ENCODE data around the gene HSD17B11. TPM values are rescaled to one million over a fixed set of nuclear protein-coding genes. Genes with fewer than 3 reads are reported as not detected.
"Not testable (repeated sequence)": the region's sequence is repeated elsewhere in the genome, so short reads cannot be mapped to it uniquely, and the experiment has no call there.

The HSD17B11 gene
- total RNA-seq, 4 donors from 2014 or later, result 62.0 to 142 (median 105) TPM

GRCh38 chr4:87305562-87305961, 85.4 kb downstream of the HSD17B11 start:
- DNase-seq, result no peak
- no peaks in the 10 kb centered on the region for H3K27me3 ChIP-seq
- H3K27ac ChIP-seq, result no peak overlapping the region
- TF ChIP-seq, protein P1, sequence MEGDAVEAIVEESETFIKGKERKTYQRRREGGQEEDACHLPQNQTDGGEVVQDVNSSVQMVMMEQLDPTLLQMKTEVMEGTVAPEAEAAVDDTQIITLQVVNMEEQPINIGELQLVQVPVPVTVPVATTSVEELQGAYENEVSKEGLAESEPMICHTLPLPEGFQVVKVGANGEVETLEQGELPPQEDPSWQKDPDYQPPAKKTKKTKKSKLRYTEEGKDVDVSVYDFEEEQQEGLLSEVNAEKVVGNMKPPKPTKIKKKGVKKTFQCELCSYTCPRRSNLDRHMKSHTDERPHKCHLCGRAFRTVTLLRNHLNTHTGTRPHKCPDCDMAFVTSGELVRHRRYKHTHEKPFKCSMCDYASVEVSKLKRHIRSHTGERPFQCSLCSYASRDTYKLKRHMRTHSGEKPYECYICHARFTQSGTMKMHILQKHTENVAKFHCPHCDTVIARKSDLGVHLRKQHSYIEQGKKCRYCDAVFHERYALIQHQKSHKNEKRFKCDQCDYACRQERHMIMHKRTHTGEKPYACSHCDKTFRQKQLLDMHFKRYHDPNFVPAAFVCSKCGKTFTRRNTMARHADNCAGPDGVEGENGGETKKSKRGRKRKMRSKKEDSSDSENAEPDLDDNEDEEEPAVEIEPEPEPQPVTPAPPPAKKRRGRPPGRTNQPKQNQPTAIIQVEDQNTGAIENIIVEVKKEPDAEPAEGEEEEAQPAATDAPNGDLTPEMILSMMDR (IDR thresholded peaks at IDR 0.05), result no peak
- TF ChIP-seq POLR2A (IDR thresholded peaks at IDR 0.05), result no peak
- no peak overlapping the region for H3K4me3 ChIP-seq
- no peaks in the 10 kb centered on the region for H3K36me3 ChIP-seq
- intact Hi-C loops (cut with DNase I; ENCODE audit: low total_unique reads), result no loop called here
- no peaks in the 10 kb centered on the region for H3K4me1 ChIP-seq
- no peaks in the 10 kb centered on the region for H3K9me3 ChIP-seq

- Histone ChIP-seq H3K36me3 (no peaks in the 10 kb centered on the region), H3K4me1 (no peaks in the 10 kb centered on the region), H3K27ac (peak overlapping the region in 1 of 2 donors; percentile 48), H3K4me3 (no peak overlapping the region), H3K27me3 (no peaks in the 10 kb centered on the region), H3K9me3 (no peaks in the 10 kb centered on the region)
- intact Hi-C loops (cut with DNase I; ENCODE audit: low total_unique reads), result no loop called here
- TF ChIP-seq, protein P1 (IDR thresholded peaks at IDR 0.05), result no peak
- no peak for TF ChIP-seq POLR2A (IDR thresholded peaks at IDR 0.05)
- no peak for DNase-seq
These were observed 86.1 kb downstream of the HSD17B11 start for GRCh38 chr4:87304745-87305432.

GRCh38 chr4:87299898-87300297, 91.1 kb downstream of the HSD17B11 start:
- H3K36me3 ChIP-seq, result no peaks in the 10 kb centered on the region
- DNase-seq, result no peak
- no peak overlapping the region for H3K27ac ChIP-seq
- no peaks in the 10 kb centered on the region for H3K27me3 ChIP-seq
- no peaks in the 10 kb centered on the region for H3K4me1 ChIP-seq
- TF ChIP-seq, protein P1 (IDR thresholded peaks at IDR 0.05), result no peak
- no peak for TF ChIP-seq POLR2A (IDR thresholded peaks at IDR 0.05)
- intact Hi-C loops (cut with DNase I; ENCODE audit: low total_unique reads), result no loop called here
- no peak overlapping the region for H3K4me3 ChIP-seq
- H3K9me3 ChIP-seq, result no peaks in the 10 kb centered on the region

- Histone ChIP-seq H3K27ac (no peak overlapping the region), H3K4me3 (no peak overlapping the region), H3K36me3 (no peaks in the 10 kb centered on the region), H3K4me1 (no peaks in the 10 kb centered on the region), H3K27me3 (no peaks in the 10 kb centered on the region), H3K9me3 (no peaks in the 10 kb centered on the region)
- intact Hi-C loops (cut with DNase I; ENCODE audit: low total_unique reads), result no loop called here
- DNase-seq, result no peak
- no peak for TF ChIP-seq POLR2A (IDR thresholded peaks at IDR 0.05)
- TF ChIP-seq, protein P1 (IDR thresholded peaks at IDR 0.05), result no peak
These were observed 92.6 kb downstream of the HSD17B11 start for GRCh38 chr4:87298362-87298761.

DNA sequence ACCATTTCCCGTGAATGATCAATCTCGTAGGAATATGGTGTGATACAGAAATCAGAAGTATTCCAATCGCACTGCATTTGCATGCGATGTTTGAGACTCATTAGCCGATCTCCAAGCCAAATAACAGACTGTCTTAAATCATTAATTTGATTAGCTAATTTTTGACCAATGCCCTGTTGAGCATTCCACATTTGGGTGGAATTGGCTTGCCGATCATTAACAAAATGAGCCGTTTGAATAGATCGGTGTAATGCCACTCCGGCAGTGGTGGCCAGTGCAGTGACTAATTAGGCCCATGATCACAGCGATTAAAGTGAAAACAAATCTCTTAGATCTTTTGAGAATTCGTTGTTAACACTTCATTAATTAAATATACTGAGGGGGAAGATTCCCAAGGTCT, 96.1 kb downstream of the HSD17B11 start:
- DNase-seq; H3K9me3 ChIP-seq; H3K4me3 ChIP-seq; H3K4me1 ChIP-seq; H3K36me3 ChIP-seq; H3K27me3 ChIP-seq; H3K27ac ChIP-seq; intact Hi-C loops (cut with DNase I; ENCODE audit: low total_unique reads): not testable (repeated sequence)

GRCh38 chr4:87293889-87294288, 97.1 kb downstream of the HSD17B11 start:
- H3K27ac ChIP-seq; H3K9me3 ChIP-seq; H3K27me3 ChIP-seq; intact Hi-C loops (cut with DNase I; ENCODE audit: low total_unique reads); H3K36me3 ChIP-seq; DNase-seq; H3K4me3 ChIP-seq; H3K4me1 ChIP-seq: not testable (repeated sequence)
